Fibroblast of lung (primary cell): ENCODE results near the gene UGT1A1. TPM values are rescaled to one million over a fixed set of nuclear protein-coding genes. Genes with fewer than 3 reads are reported as not detected.
"Not testable (repeated sequence)": the region's sequence is repeated elsewhere in the genome, so short reads cannot be mapped to it uniquely, and the experiment has no call there.

Experiments
- DNase-seq, 2 donors: peaks; one replicate each; pipeline versions ENCODE4 v3.0.0 to v3.0.0-alpha.2; 2010; ENCODE audit warnings: low read depth in 2 of 2
- H2AFZ ChIP-seq: 2 replicates; pipeline ENCODE4 v1.5.1; 2012; ENCODE audit warnings: low read length, control low read depth, inconsistent platforms
- H3K27ac ChIP-seq: 2 replicates; pipeline ENCODE4 v1.5.1; 2011; ENCODE audit warnings: low read length, control low read depth; ENCODE audit not compliant: insufficient read depth
- H3K27me3 ChIP-seq: 2 replicates; pipeline ENCODE4 v1.5.1; 2011; ENCODE audit warnings: mild to moderate bottlenecking, low read length; ENCODE audit not compliant: control insufficient read depth, insufficient read depth
- H3K36me3 ChIP-seq: 2 replicates; pipeline ENCODE4 v1.5.1; 2011; ENCODE audit warnings: low read length; ENCODE audit not compliant: control insufficient read depth, insufficient read depth
- H3K4me1 ChIP-seq: 2 replicates; pipeline ENCODE4 v1.5.1; 2011; ENCODE audit warnings: low read length; ENCODE audit not compliant: control insufficient read depth, insufficient read depth; ENCODE audit errors: extremely low read depth
- H3K4me2 ChIP-seq: 2 replicates; pipeline ENCODE4 v1.5.1; 2011; ENCODE audit warnings: low read length, control low read depth; ENCODE audit not compliant: insufficient read depth; ENCODE audit errors: extremely low read depth
- H3K4me3 ChIP-seq, 4 experiments: fragments of 200-600 bp in 1 of 4; sonication (generic) in 1 of 4; replicated peaks in 1 of 4; 2 replicates each; pipeline ENCODE4 v1.5.1; 2011 to 2016; ENCODE audit warnings: low read length in 4 of 4, low read depth in 3 of 4, mild to moderate bottlenecking in 3 of 4, control low read depth in 2 of 4, inconsistent platforms in 1 of 4, mixed read lengths in 1 of 4; ENCODE audit not compliant: insufficient read depth in 1 of 4; ENCODE audit errors: control extremely low read depth in 1 of 4
- H3K79me2 ChIP-seq: 2 replicates; pipeline ENCODE4 v1.5.1; 2012; ENCODE audit warnings: mild to moderate bottlenecking, low read length, inconsistent platforms; ENCODE audit not compliant: control insufficient read depth, insufficient read depth
- H3K9ac ChIP-seq: 2 replicates; pipeline ENCODE4 v1.5.1; 2011; ENCODE audit warnings: mild to moderate bottlenecking, low read length, control low read depth; ENCODE audit not compliant: insufficient read depth
- H3K9me3 ChIP-seq: 2 replicates; pipeline ENCODE4 v1.5.1; 2012; ENCODE audit warnings: low read depth, low read length; ENCODE audit not compliant: control insufficient read depth, insufficient read depth
- H4K20me1 ChIP-seq: 2 replicates; pipeline ENCODE4 v1.5.1; 2011; ENCODE audit warnings: low read length; ENCODE audit not compliant: control insufficient read depth, insufficient read depth; ENCODE audit errors: extremely low read depth
- CTCF ChIP-seq, 2 donors: IDR thresholded peaks in 1 of 2; conservative IDR thresholded peaks in 1 of 2; 1 replicate in 1 of 2; 2 replicates in 1 of 2; pipeline ENCODE4 v1.5.1; 2011 to 2012; ENCODE audit warnings: low read length in 2 of 2, control low read depth in 1 of 2, inconsistent platforms in 1 of 2, low read depth in 1 of 2, mild to moderate bottlenecking in 1 of 2
- EZH2 ChIP-seq: IDR thresholded peaks from 2 replicates; pipeline ENCODE4 v1.5.1; 2012; ENCODE audit warnings: low read length, control low read depth, mild to moderate bottlenecking; ENCODE audit errors: missing control alignments
- polyA plus RNA-seq, 2 donors: library from polyadenylated mRNA; depleted of rRNA in 1 of 2; stranded (reverse) in 1 of 2; unstranded in 1 of 2; fragments of >200 nt; gene quantifications; 2 replicates each; pipeline ENCODE4 v1.2.1, GENCODE V29; 2011 to 2012; ENCODE audit warnings: missing spikeins in 1 of 2
- total RNA-seq: library from RNA; depleted of rRNA; stranded (reverse); fragments of >200 nt; gene quantifications from 2 replicates; pipeline ENCODE4 v1.2.1, GENCODE V29; 2014

The UGT1A1 gene
- total and polyA plus RNA-seq, 2 donors (not counting 1 experiment from before 2014, with no cell fraction given) = not detected

DNA sequence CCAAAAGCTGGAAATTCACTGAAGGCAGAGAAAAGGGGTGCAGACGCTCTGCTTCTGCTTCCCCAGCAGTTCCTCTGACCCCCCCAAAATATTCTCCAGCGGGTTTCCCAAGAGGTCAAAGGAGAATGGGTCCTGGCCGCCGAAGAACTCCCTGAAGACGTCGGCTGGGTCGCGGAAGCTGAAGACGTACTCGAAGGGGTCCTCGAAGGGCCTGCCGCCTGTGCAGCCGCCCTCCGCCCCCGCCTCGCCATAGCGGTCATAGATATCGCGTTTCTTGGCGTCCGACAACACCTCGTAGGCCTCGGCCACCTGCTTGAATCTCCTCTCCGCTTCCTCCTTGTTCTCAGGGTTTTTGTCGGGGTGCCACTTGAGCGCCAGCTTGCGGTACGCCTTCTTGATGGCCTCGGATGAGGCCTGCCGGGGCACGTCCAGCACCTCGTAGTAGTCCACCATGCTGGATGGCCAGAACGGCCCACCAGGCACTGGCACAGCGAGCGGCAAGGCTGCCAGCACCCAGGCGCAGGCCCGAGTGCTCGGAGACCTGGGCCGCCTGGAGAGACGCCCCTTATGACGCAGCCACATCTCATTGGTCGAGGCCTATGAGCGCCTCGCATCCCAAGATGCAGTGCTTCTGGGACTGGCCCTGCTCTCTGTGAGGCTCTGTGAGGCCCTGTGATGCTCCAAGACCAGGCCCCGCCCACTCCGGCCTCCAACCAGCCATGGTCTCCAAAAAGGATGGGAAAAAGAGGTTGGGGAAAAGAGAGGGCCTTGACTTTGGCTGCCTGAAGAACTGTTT is 16.4 kb upstream of the UGT1A1 start:
- Histone ChIP-seq H4K20me1 (no peaks in the 10 kb centered on the region), H3K9ac (no peak overlapping the region), H3K4me3 (no peak overlapping the region), H3K79me2 (no peaks in the 10 kb centered on the region), H3K27me3 (no peaks in the 10 kb centered on the region), H3K9me3 (no peaks in the 10 kb centered on the region), H3K36me3 (no peaks in the 10 kb centered on the region), H3K4me2 (no peak overlapping the region), H2AFZ (no peak overlapping the region), H3K4me1 (no peaks in the 10 kb centered on the region), H3K27ac (no peak overlapping the region)
- no peak for DNase-seq
- TF ChIP-seq CTCF (conservative IDR thresholded peaks at IDR 0.05 in 1 of 2, IDR thresholded peaks at IDR 0.05 in 1 of 2; ENCODE audit: low read depth in 1 of 2, low read length in 2 of 2) (no peak), EZH2 (no peak)

GRCh38 chr2:233745073-233745755 is 14.9 kb upstream of the UGT1A1 start:
- no peaks in the 10 kb centered on the region for H3K79me2 ChIP-seq
- no peak overlapping the region for H2AFZ ChIP-seq
- no peak overlapping the region for H3K4me3 ChIP-seq
- H3K4me2 ChIP-seq = no peak overlapping the region
- H3K9me3 ChIP-seq = no peaks in the 10 kb centered on the region
- H4K20me1 ChIP-seq = no peaks in the 10 kb centered on the region
- no peak for DNase-seq
- no peaks in the 10 kb centered on the region for H3K36me3 ChIP-seq
- H3K4me1 ChIP-seq = no peaks in the 10 kb centered on the region
- H3K9ac ChIP-seq = no peak overlapping the region
- no peak overlapping the region for H3K27ac ChIP-seq
- no peaks in the 10 kb centered on the region for H3K27me3 ChIP-seq
- TF ChIP-seq EZH2 (no peak), CTCF (conservative IDR thresholded peaks at IDR 0.05 in 1 of 2, IDR thresholded peaks at IDR 0.05 in 1 of 2; ENCODE audit: low read depth in 1 of 2, low read length in 2 of 2) (no peak)

GRCh38 chr2:233745838-233746237 is 14.2 kb upstream of the UGT1A1 start:
- H3K79me2 ChIP-seq, H3K36me3 ChIP-seq, H3K4me3 ChIP-seq, DNase-seq, H2AFZ ChIP-seq, H3K4me2 ChIP-seq, H3K9me3 ChIP-seq, H3K4me1 ChIP-seq, H4K20me1 ChIP-seq, H3K27ac ChIP-seq, H3K9ac ChIP-seq, H3K27me3 ChIP-seq: not testable (repeated sequence)
